GM21529 (cell line): ENCODE data around the gene RPAP3.
A peak's percentile ranks its signal among the peaks of the same experiment; 100 is the strongest.
"Not testable (repeated sequence)": the region's sequence is repeated elsewhere in the genome, so short reads cannot be mapped to it uniquely, and the experiment has no call there.

Experiments
- ATAC-seq: cut with Tn5 transposase; IDR thresholded peaks from one replicate; pipeline ENCODE4 v1.9.1; 2021; ENCODE audit not compliant: unreplicated experiment

Gene RPAP3

GRCh38 chr12:47689215-47689614, 16.6 kb downstream of the RPAP3 start:
- ATAC-seq: no peak

- ATAC-seq: no peak
These were observed 18.2 kb downstream of the RPAP3 start for GRCh38 chr12:47687636-47688035.

GRCh38 chr12:47686645-47687240, 19.1 kb downstream of the RPAP3 start:
- ATAC-seq: no peak

GRCh38 chr12:47679785-47680184, 26.0 kb downstream of the RPAP3 start:
- no peak for ATAC-seq

- no peak for ATAC-seq
These were observed 33.8 kb downstream of the RPAP3 start for GRCh38 chr12:47672068-47672467.

GRCh38 chr12:47667935-47668334, 37.9 kb downstream of the RPAP3 start:
- ATAC-seq: not testable (repeated sequence)

GRCh38 chr12:47652521-47653234, 53.2 kb downstream of the RPAP3 start:
- ATAC-seq: no peak

GRCh38 chr12:47651368-47652254, 54.2 kb downstream of the RPAP3 start:
- peak; percentile 78 for ATAC-seq

GRCh38 chr12:47650469-47650868, 55.4 kb downstream of the RPAP3 start:
- ATAC-seq: peak; percentile 58

- no peak for ATAC-seq
These were observed 56.4 kb downstream of the RPAP3 start for GRCh38 chr12:47649381-47649780.

- no peak for ATAC-seq
These were observed 57.7 kb downstream of the RPAP3 start for GRCh38 chr12:47648056-47648579.

GRCh38 chr12:47642310-47642709, 63.5 kb downstream of the RPAP3 start:
- ATAC-seq: not testable (repeated sequence)

GRCh38 chr12:47636908-47637780, 68.7 kb downstream of the RPAP3 start:
- no peak for ATAC-seq

GRCh38 chr12:47635770-47636169, 70.1 kb downstream of the RPAP3 start:
- ATAC-seq: not testable (repeated sequence)

- no peak for ATAC-seq
These were observed 71.7 kb downstream of the RPAP3 start for GRCh38 chr12:47634127-47634526.

GRCh38 chr12:47621960-47622359, 83.9 kb downstream of the RPAP3 start:
- no peak for ATAC-seq

GRCh38 chr12:47617476-47617875, 88.4 kb downstream of the RPAP3 start:
- no peak for ATAC-seq

- no peak for ATAC-seq
These were observed 89.4 kb downstream of the RPAP3 start for GRCh38 chr12:47616440-47616839.

GRCh38 chr12:47615711-47616110, 90.1 kb downstream of the RPAP3 start:
- ATAC-seq: no peak

GRCh38 chr12:47614521-47614920, 91.3 kb downstream of the RPAP3 start:
- no peak for ATAC-seq

GRCh38 chr12:47612953-47613352, 92.9 kb downstream of the RPAP3 start:
- ATAC-seq: no peak
